ENCODE results near the gene STK32B.

Gene STK32B

GRCh38 chr4:5399790-5400421 lies 348.6 kb downstream of the STK32B start:
- Mint-ChIP-seq H3K4me3 (no peak overlapping the region), H3K27me3 (no peaks in the 10 kb centered on the region), H3K27ac (no peak overlapping the region), H3K4me1 (ENCODE audit: low read depth) (no peaks in the 10 kb centered on the region), H3K36me3 (ENCODE audit: low read depth) (no peaks in the 10 kb centered on the region), H3K9me3 (no peaks in the 10 kb centered on the region)

DNA sequence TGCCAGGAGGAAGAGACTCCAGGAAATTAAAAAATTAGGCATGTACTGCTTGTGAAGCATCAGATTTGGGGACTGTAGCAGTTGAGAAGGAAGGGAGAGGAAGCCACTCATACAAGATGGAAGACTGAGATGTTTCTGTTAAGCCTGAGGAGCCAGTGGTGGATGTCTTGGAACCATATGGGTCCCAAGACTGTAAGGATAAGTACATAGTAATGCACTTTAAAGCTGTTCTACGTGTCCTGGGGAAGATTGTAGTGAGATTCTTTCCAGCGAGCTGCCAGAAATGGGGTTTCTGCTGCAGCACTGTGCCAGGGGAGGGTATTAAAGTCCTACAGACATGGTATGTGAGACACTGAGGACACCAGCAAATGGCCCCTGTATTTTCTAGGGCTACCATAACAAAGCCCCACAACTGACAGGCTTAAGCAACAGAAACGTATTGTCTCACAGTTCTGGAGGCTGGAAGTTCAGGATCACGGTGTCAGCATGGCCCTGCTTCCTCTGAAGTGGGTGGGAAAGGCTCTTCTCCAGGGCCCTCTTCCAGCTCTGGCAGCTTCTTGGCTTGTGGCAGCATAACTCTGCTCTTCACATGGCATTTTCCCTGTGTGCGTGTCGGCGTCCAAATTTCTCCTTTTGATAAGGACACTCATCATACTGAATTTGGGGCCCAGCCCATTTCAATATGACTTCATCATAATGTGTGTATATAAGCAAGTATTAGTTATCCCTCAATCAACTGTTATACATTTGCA lies 352.6 kb downstream of the STK32B start:
- Mint-ChIP-seq H3K9me3 (peaks cover 14% of the 10 kb centered on the region), H3K4me3 (no peak overlapping the region), H3K4me1 (ENCODE audit: low read depth) (no peaks in the 10 kb centered on the region), H3K27me3 (no peaks in the 10 kb centered on the region), H3K36me3 (ENCODE audit: low read depth) (peaks cover 10% of the 10 kb centered on the region), H3K27ac (no peak overlapping the region)

DNA sequence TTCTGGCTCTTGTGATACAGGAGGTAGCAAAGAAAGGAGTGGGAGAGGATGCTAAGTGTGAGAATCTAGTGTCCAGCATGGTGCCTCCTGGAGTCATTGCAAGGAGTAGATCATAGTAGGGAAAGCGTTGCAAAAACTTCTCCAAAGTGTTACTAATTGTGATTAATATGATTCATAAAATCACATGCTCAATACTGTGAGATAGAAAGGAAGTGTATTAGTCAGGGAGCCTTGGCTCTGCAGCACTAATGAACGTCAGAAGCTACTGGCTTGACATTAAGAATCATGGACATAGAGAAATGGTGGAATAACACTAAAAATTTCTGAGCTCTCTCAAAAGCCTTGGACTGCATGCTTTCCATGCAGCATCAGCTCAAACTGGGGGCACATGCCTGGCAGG lies 358.0 kb downstream of the STK32B start:
- H3K9me3 Mint-ChIP-seq: peaks cover 14% of the 10 kb centered on the region
- no peak overlapping the region for H3K4me3 Mint-ChIP-seq
- H3K27ac Mint-ChIP-seq: no peak overlapping the region
- no peaks in the 10 kb centered on the region for H3K4me1 Mint-ChIP-seq (ENCODE audit: low read depth)
- H3K27me3 Mint-ChIP-seq: peaks cover 5% of the 10 kb centered on the region
- H3K36me3 Mint-ChIP-seq (ENCODE audit: low read depth): peaks cover 10% of the 10 kb centered on the region

- Mint-ChIP-seq H3K27ac (no peak overlapping the region), H3K4me1 (ENCODE audit: low read depth) (no peaks in the 10 kb centered on the region), H3K4me3 (no peak overlapping the region), H3K27me3 (peaks cover 5% of the 10 kb centered on the region), H3K36me3 (ENCODE audit: low read depth) (peaks cover 10% of the 10 kb centered on the region), H3K9me3 (peaks cover 14% of the 10 kb centered on the region)
Observed at GRCh38 chr4:5409972-5410618, 358.8 kb downstream of the STK32B start.

DNA sequence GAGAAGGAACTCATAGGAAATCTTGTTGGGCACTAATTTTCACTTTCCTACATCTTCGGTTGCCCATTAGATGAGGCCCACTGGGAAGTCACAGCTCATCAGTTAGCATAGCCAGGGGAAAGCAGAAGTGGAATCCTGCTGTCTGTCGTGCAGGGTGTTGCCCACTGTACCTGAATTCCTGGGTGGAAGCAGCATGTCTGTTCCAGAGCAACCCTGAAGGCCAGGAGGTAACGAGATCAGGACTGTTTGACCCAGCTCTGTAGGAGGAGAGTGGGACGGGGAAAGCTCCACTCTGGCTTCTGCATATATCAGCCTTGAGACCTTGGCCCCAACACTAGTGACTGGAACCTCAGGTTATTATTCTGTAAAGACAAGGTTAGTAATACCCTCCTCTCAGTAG lies 361.0 kb downstream of the STK32B start:
- Mint-ChIP-seq H3K36me3 (ENCODE audit: low read depth) (peaks cover 2% of the 10 kb centered on the region), H3K4me3 (no peak overlapping the region), H3K9me3 (peaks cover 10% of the 10 kb centered on the region), H3K27me3 (peaks cover 5% of the 10 kb centered on the region), H3K27ac (no peak overlapping the region), H3K4me1 (ENCODE audit: low read depth) (peaks cover 7% of the 10 kb centered on the region)

GRCh38 chr4:5412751-5413150 lies 361.5 kb downstream of the STK32B start:
- H3K36me3 Mint-ChIP-seq (ENCODE audit: low read depth): no peaks in the 10 kb centered on the region
- H3K4me3 Mint-ChIP-seq: no peak overlapping the region
- H3K4me1 Mint-ChIP-seq (ENCODE audit: low read depth): peaks cover 7% of the 10 kb centered on the region
- H3K9me3 Mint-ChIP-seq: peaks cover 12% of the 10 kb centered on the region
- no peak overlapping the region for H3K27ac Mint-ChIP-seq
- H3K27me3 Mint-ChIP-seq: peaks cover 5% of the 10 kb centered on the region

GRCh38 chr4:5416637-5417036 lies 365.4 kb downstream of the STK32B start:
- peaks cover 10% of the 10 kb centered on the region for H3K27me3 Mint-ChIP-seq
- H3K36me3 Mint-ChIP-seq (ENCODE audit: low read depth): no peaks in the 10 kb centered on the region
- no peak overlapping the region for H3K27ac Mint-ChIP-seq
- H3K4me3 Mint-ChIP-seq: no peak overlapping the region
- peaks cover 7% of the 10 kb centered on the region for H3K4me1 Mint-ChIP-seq (ENCODE audit: low read depth)
- peaks cover 18% of the 10 kb centered on the region for H3K9me3 Mint-ChIP-seq

DNA sequence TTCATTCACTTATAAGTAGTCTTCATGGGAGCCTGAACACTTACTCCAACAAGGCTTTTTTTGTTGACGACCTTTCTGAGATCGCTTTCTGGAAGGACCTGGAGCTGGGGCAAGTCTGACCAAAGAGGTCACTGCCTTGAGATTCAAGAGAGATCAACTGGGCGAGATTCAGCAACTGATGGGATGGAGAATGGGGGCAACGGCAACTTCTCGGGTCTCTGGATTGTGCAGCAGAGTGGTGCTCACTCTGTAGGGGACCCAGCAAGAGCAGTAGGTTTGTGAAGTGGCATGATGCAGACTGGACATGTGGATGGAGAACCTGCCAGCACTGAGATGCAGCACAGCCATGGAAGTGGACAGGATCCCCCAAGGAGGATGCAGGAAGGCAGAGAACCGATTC lies 369.0 kb downstream of the STK32B start:
- Mint-ChIP-seq H3K36me3 (ENCODE audit: low read depth) (no peaks in the 10 kb centered on the region), H3K4me3 (no peak overlapping the region), H3K9me3 (peaks cover 18% of the 10 kb centered on the region), H3K27ac (no peak overlapping the region), H3K27me3 (peaks cover 6% of the 10 kb centered on the region), H3K4me1 (ENCODE audit: low read depth) (peaks cover 7% of the 10 kb centered on the region)

DNA sequence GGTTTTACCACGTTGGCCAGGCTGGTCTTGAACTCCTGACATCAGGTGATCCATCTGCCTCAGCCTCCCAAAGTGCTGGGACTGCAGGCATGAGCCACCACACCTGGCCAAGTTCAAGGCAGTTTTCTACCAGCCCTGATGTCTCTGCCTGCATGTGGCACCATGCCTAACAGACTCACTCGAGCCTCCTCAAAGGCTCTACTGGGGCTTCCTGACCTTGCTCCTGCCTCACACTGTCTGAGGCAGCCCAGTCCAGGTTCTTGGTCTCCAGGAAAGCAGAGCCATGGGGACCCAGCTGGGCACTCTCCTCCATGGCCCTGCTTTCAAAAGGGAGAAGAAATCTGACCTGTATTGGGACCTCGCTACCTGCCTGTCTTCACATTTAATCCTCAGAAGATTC lies 370.1 kb downstream of the STK32B start:
- Mint-ChIP-seq H3K4me3 (no peak overlapping the region), H3K27ac (no peak overlapping the region), H3K27me3 (peaks cover 6% of the 10 kb centered on the region), H3K9me3 (peaks cover 14% of the 10 kb centered on the region), H3K4me1 (ENCODE audit: low read depth) (no peaks in the 10 kb centered on the region), H3K36me3 (ENCODE audit: low read depth) (no peaks in the 10 kb centered on the region)

- peaks cover 6% of the 10 kb centered on the region for H3K27me3 Mint-ChIP-seq
- peaks cover 11% of the 10 kb centered on the region for H3K9me3 Mint-ChIP-seq
- H3K4me1 Mint-ChIP-seq (ENCODE audit: low read depth): no peaks in the 10 kb centered on the region
- no peak overlapping the region for H3K4me3 Mint-ChIP-seq
- H3K27ac Mint-ChIP-seq: no peak overlapping the region
- no peaks in the 10 kb centered on the region for H3K36me3 Mint-ChIP-seq (ENCODE audit: low read depth)
Observed at GRCh38 chr4:5422195-5422594, 370.9 kb downstream of the STK32B start.

- Mint-ChIP-seq H3K27me3 (peaks cover 6% of the 10 kb centered on the region), H3K4me1 (ENCODE audit: low read depth) (no peaks in the 10 kb centered on the region), H3K9me3 (no peaks in the 10 kb centered on the region), H3K4me3 (no peak overlapping the region), H3K27ac (no peak overlapping the region), H3K36me3 (ENCODE audit: low read depth) (no peaks in the 10 kb centered on the region)
Observed at GRCh38 chr4:5423670-5424069, 372.4 kb downstream of the STK32B start.

- no peaks in the 10 kb centered on the region for H3K36me3 Mint-ChIP-seq (ENCODE audit: low read depth)
- H3K4me1 Mint-ChIP-seq (ENCODE audit: low read depth): no peaks in the 10 kb centered on the region
- no peak overlapping the region for H3K4me3 Mint-ChIP-seq
- H3K27ac Mint-ChIP-seq: no peak overlapping the region
- peaks cover 6% of the 10 kb centered on the region for H3K27me3 Mint-ChIP-seq
- H3K9me3 Mint-ChIP-seq: no peaks in the 10 kb centered on the region
Observed at GRCh38 chr4:5424211-5424610, 372.9 kb downstream of the STK32B start.

GRCh38 chr4:5424901-5425300 lies 373.6 kb downstream of the STK32B start:
- H3K9me3 Mint-ChIP-seq: no peaks in the 10 kb centered on the region
- peaks cover 6% of the 10 kb centered on the region for H3K27me3 Mint-ChIP-seq
- H3K4me3 Mint-ChIP-seq: no peak overlapping the region
- no peaks in the 10 kb centered on the region for H3K4me1 Mint-ChIP-seq (ENCODE audit: low read depth)
- H3K27ac Mint-ChIP-seq: no peak overlapping the region
- no peaks in the 10 kb centered on the region for H3K36me3 Mint-ChIP-seq (ENCODE audit: low read depth)

GRCh38 chr4:5429747-5430146 lies 378.5 kb downstream of the STK32B start:
- no peaks in the 10 kb centered on the region for H3K27me3 Mint-ChIP-seq
- no peaks in the 10 kb centered on the region for H3K36me3 Mint-ChIP-seq (ENCODE audit: low read depth)
- peaks cover 11% of the 10 kb centered on the region for H3K9me3 Mint-ChIP-seq
- no peaks in the 10 kb centered on the region for H3K4me1 Mint-ChIP-seq (ENCODE audit: low read depth)
- H3K4me3 Mint-ChIP-seq: no peak overlapping the region
- no peak overlapping the region for H3K27ac Mint-ChIP-seq

DNA sequence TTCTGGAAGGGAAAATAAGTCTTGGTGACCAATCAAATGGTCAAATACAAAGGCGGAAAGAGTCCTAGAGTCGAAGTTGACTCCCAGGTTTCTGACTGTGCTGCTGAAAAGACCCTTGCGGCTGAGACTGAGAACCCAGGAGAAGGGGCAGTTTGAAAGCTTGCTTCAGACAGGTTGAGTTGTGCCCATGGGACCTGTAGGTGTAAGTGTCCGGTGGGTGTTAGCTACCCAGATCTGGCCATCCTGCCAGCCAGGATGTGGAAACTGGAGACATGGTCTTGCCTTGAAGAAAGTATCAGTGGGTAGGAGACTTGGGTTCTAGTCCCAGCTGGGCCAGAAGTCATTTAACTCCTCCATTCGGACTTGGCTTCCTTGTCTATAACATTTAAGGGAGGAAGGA lies 381.9 kb downstream of the STK32B start:
- Mint-ChIP-seq H3K4me1 (ENCODE audit: low read depth) (no peaks in the 10 kb centered on the region), H3K27me3 (no peaks in the 10 kb centered on the region), H3K9me3 (peaks cover 14% of the 10 kb centered on the region)

More for the DNA sequence above, 381.9 kb downstream of the STK32B start:
- H3K27ac Mint-ChIP-seq: no peak overlapping the region
- no peak overlapping the region for H3K4me3 Mint-ChIP-seq
- H3K36me3 Mint-ChIP-seq (ENCODE audit: low read depth): no peaks in the 10 kb centered on the region

Measured in stimulated activated naive CD8-positive, alpha-beta T cell treated with anti-CD3 and anti-CD28 coated beads, Interleukin-15, Interleukin-2, amounts not matched to agents 100 ng/mL and 50 ng/mL, for 24 hours (primary cell).